Activated CD4-positive, CD25-positive, alpha-beta regulatory T cell (primary cell): ENCODE data around the gene HAUS6.
"Not testable (repeated sequence)": the region's sequence is repeated elsewhere in the genome, so short reads cannot be mapped to it uniquely, and the experiment has no call there.

Experiments used
- DNase-seq, 4 experiments: peaks; one replicate each; lab custom pipeline; 2025; lab: John Stamatoyannopoulos, UW

HAUS6 gene

DNA sequence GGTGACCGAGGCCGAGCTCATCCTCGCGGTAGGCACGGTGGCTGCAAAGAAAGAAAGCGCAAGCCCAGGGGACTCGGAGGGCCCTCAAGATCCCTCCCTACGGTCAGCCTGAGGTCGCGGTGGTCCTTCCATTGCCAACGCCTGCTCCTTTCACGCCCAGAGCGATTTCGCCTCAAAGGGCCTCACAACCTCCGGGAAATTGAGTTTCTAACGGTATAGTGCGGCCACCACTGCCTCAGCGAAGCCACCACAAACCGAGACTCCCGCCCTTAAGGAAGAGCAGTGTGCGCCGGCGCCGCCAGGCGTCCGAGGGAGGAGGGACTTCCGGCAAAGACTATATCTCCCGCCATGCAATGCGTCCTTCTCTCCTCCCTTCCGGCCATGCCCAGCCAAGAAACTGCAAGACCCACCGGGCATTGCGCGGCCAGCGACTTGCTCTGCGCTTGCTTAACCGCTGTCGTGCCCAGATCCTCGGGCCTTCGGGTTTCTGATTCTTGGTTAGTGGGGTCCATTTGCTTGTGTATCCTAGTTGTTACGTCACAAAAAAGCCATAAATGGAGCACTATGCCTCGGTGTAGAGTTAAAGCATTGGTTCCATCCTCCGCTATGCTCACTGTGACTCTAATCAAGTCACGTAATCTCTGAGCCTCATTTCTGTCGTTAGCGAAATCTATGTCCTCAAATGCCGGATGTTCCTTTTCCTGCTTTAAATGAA is at the start of gene HAUS6:
Gene HAUS6 (minus strand): TSS at position 274 of the 715 bp plus-strand sequence. CDS start 253 bp downstream, at position 21.
- peak; percentile 64 to 88 (median 76) for DNase-seq

DNA sequence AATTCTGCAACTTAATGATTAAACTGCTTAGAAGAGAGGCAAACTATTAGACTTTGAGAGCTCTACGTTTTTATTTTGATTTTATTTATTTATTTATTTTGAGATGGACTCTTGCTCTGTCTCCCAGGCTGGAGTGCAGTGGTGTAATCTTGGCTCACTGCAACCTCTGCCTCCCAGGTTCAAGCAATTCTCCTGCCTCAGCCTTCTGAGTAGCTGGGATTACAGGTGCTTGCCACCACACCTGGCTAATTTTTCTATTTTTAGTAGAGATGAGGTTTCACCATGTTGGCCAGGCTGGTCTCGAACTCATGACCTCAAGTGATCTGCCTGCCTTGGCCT is 49.4 kb upstream of the HAUS6 start:
- DNase-seq: not testable (repeated sequence)

GRCh38 chr9:19151425-19152159 is 48.9 kb upstream of the HAUS6 start:
- DNase-seq: no peak

DNA sequence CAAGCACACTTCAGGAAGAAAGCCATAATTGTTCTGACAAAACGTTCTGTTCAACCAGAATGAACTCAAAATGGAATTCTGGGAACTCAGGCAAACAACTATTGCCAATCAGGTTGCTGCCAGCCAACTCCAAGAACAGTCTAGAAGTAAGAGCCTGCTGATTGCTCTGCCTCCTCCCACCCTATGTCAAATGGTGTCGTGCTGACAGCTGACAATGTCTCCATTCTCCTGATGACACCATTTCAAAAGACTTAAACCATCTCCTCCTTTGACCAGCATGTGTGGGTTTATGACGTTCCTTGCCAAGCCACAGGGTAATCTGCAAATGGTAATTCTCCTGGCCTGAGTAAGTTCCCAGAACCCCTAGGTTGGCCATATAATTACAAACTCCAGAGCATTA is 46.5 kb upstream of the HAUS6 start:
- no peak for DNase-seq

GRCh38 chr9:19148187-19148586 is 45.5 kb upstream of the HAUS6 start:
- DNase-seq: no peak

GRCh38 chr9:19146441-19147024 is 43.8 kb upstream of the HAUS6 start:
- DNase-seq: no peak

- no peak for DNase-seq
Measured at GRCh38 chr9:19145881-19146280, 43.2 kb upstream of the HAUS6 start.

- no peak for DNase-seq
Measured at GRCh38 chr9:19140259-19140658, 37.6 kb upstream of the HAUS6 start.

DNA sequence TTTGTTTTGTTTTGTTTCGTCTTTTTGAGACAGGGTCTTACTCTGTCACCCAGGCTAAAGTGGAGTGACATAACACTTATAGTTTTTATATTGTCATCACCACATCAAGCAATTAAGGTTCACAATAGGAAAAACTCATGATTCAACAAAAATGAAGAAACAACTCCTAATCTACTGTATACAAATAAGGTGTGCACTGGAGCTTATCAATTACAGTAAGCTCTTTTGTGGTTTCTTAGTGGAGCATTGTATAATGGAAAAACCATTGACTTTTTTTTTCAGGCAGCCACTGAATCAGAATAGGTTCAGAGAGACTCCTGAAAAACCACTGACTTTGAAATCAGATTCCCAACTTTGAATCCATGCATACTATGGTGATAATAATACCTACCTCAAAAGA is 35.4 kb upstream of the HAUS6 start:
- DNase-seq: no peak

- DNase-seq: no peak
Measured at GRCh38 chr9:19137282-19137681, 34.6 kb upstream of the HAUS6 start.

- no peak for DNase-seq
Measured at GRCh38 chr9:19136129-19136528, 33.4 kb upstream of the HAUS6 start.

DNA sequence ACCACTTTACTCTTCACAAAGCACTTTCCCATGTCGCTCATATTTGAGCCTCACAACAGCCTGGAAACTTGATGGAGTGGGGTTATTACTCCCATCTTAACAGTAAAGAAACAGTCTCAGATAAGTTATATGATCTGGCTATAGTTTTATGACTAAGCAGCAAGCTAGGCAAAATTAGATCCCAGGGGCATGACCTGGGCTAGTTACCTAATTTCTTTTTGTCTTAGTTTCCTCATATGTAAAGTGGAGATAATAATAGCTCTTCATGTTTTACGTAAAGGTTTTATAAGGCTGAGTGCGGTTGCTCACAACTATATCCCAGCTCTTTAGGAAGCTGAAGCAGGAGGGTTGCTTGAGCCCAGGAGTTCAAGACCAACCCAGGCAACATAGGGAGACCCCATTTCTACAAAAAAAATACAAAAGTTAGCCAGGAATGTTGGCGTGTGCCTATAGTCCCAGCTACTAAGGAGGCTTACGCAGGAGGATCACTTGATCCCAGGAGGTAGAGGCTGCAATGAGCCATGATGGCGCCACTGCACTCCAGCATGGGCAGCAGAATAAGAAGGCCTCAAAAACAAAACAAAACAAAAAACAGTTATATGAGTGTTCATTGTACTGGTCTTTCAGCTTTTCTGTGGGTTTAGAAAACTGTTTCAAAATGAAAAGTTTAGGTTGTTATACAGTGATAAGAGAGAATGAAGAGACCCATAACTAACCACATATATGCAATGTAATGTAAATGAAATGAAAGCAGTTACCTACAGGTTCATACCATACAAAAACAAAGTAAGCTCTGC is 31.0 kb upstream of the HAUS6 start:
- DNase-seq: no peak

DNA sequence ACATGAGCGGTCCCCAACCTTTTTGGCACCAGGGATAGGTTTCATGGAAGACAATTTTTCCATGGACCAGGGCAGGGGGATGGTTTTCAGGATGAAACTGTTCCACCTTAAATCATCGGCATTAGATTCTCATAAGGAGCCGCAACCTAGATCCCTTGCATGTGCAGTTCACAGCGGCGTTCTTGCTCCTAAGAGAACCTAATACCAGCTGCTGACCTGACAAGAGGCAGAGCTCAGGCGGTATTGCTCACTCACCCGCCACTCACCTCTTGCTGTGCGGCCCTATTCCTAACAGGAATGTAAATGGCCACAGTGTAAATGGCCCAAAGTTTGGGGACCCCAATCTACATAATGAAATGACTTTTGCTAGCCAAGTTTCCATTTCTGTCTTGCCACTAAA is 27.7 kb upstream of the HAUS6 start:
- DNase-seq: no peak

GRCh38 chr9:19127871-19128500 is 25.3 kb upstream of the HAUS6 start:
- peak in 1 of 4 experiments; percentile 13 for DNase-seq

GRCh38 chr9:19124430-19124793 is 21.7 kb upstream of the HAUS6 start:
- no peak for DNase-seq

- DNase-seq: no peak
Measured at GRCh38 chr9:19122490-19123042, 19.9 kb upstream of the HAUS6 start.

- DNase-seq: no peak
Measured at GRCh38 chr9:19120877-19121276, 18.2 kb upstream of the HAUS6 start.

DNA sequence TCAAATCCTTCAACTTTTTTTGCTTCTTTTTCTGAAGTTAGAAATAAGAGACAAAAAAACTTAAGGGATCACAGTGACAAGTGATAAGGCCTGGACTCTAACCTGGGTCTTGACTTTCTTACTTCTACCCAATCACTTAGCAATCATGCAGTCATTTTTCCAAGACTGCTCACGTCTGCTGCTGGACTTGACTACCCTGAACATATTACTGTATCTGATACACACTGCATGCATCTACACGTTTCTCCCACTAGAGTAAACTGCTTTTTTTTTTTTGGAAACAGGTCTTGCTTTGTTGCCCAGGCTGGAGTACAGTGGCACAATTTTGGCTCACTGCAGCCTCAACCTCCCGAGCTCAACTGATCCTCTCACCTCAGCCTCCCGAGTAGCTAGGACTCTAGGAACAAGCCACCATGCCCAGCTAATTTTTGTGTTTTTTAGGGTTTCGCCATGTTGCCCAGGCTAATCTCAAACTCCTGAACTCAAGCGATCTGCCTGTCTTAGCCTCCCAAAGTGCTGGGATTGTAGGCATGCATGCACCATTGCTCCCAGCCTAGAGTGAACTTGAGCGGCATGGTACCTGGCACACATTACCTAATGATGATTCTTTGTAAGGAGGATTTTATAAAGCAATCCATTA is 17.2 kb upstream of the HAUS6 start:
- DNase-seq: no peak

GRCh38 chr9:19119246-19119645 is 16.5 kb upstream of the HAUS6 start:
- DNase-seq: no peak

- DNase-seq: no peak
Measured at GRCh38 chr9:19117039-19117716, 14.5 kb upstream of the HAUS6 start.
